Stomach smooth muscle (tissue), 2 donors: ENCODE results near the gene C16orf54.
"Not testable (repeated sequence)": the region's sequence is repeated elsewhere in the genome, so short reads cannot be mapped to it uniquely, and the experiment has no call there.

Source experiments
- H3K27ac ChIP-seq: one replicate; pipeline ENCODE4 v1.7.0; 2013; ENCODE audit warnings: mild to moderate bottlenecking, low read length, inconsistent platforms
- H3K27me3 ChIP-seq, 2 donors: one replicate each; pipeline ENCODE4 v1.7.0; 2013; ENCODE audit warnings: low read length in 2 of 2; ENCODE audit not compliant: insufficient read depth in 2 of 2, control insufficient read depth in 1 of 2
- H3K36me3 ChIP-seq, 2 donors: one replicate each; pipeline ENCODE4 v1.7.0; 2013; ENCODE audit warnings: low read length in 2 of 2; ENCODE audit not compliant: control insufficient read depth in 2 of 2, insufficient read depth in 2 of 2
- H3K4me1 ChIP-seq: one replicate; pipeline ENCODE4 v1.7.0; 2013; ENCODE audit warnings: low read length; ENCODE audit not compliant: control insufficient read depth, insufficient read depth
- H3K4me3 ChIP-seq, 2 donors: one replicate each; pipeline ENCODE4 v1.7.0; 2013; ENCODE audit warnings: low read length in 2 of 2
- H3K9ac ChIP-seq, 2 donors: one replicate each; pipeline ENCODE4 v1.7.0; 2013; ENCODE audit warnings: low read length in 2 of 2, mild to moderate bottlenecking in 1 of 2
- H3K9me3 ChIP-seq, 2 donors: one replicate each; pipeline ENCODE4 v1.7.0; 2013; ENCODE audit warnings: low read length in 2 of 2; ENCODE audit not compliant: control insufficient read depth in 2 of 2
- donor health status: healthy.
- donor health status: Pancreatic carcinoma.

C16orf54 gene

GRCh38 chr16:29692606-29693005 is 53.2 kb downstream of the C16orf54 start:
- H3K27me3 ChIP-seq, H3K36me3 ChIP-seq, H3K9me3 ChIP-seq, H3K4me1 ChIP-seq, H3K4me3 ChIP-seq, H3K27ac ChIP-seq, H3K9ac ChIP-seq: not testable (repeated sequence)
